Stomach (tissue), 9 donors: Measurements from ENCODE around the gene TENT5C. TPM values are rescaled to one million over a fixed set of nuclear protein-coding genes. Genes with fewer than 3 reads are reported as not detected.

Source experiments
- DNase-seq, 2 donors: peaks; one replicate each; pipeline versions ENCODE4 v3.0.0 to v3.0.0-alpha.2; 2013 to 2019
- H3K27ac ChIP-seq, 5 donors: fragments of 200-600 bp in 4 of 5; sonication (generic) in 4 of 5; one replicate each; pipeline ENCODE4 v1.5.1; 2013 to 2019; ENCODE audit warnings: mild to moderate bottlenecking in 1 of 5, moderate library complexity in 1 of 5
- H3K27me3 ChIP-seq, 3 donors: fragments of 200-600 bp; sonication (generic); one replicate each; pipeline ENCODE4 v1.5.1; 2017 to 2019; ENCODE audit warnings: mixed run types in 1 of 3
- H3K36me3 ChIP-seq, 4 donors: fragments of 200-600 bp; sonication (generic); 1 replicate in 3 of 4; 2 replicates in 1 of 4; pipeline ENCODE4 v1.5.1; 2016 to 2019
- H3K4me1 ChIP-seq, 4 donors: fragments of 200-600 bp; sonication (generic); one replicate each; pipeline ENCODE4 v1.5.1; 2016 to 2019
- H3K4me3 ChIP-seq, 4 donors: fragments of 200-600 bp; sonication (generic) in 3 of 4; one replicate each; pipeline ENCODE4 v1.5.1; 2016 to 2019; ENCODE audit warnings: mild to moderate bottlenecking in 1 of 4
- H3K9me3 ChIP-seq, 4 donors: fragments of 200-600 bp; sonication (generic); one replicate each; pipeline ENCODE4 v1.5.1; 2016 to 2019
- EP300 ChIP-seq: sonication (generic); formaldehyde crosslinking; IDR thresholded peaks from one replicate; pipeline ENCODE4 v1.6.1; 2017; ENCODE audit warnings: antibody characterized with exemption
- POLR2A ChIP-seq, 4 donors: fragments of 450-650 bp; IDR thresholded peaks; one replicate each; pipeline ENCODE4 v1.6.1; 2016; ENCODE audit warnings: antibody characterized with exemption in 4 of 4, control low read depth in 2 of 4, mild to moderate bottlenecking in 1 of 4, moderate library complexity in 1 of 4
- POLR2AphosphoS5 ChIP-seq, 3 donors: sonication (generic); formaldehyde crosslinking; IDR thresholded peaks; one replicate each; pipeline ENCODE4 v1.6.1; 2016; ENCODE audit warnings: antibody characterized with exemption in 3 of 3
- WGBS, 5 donors: extraction: QIAGEN DNeasy Blood & Tissue Kit in 3 of 5; methylation state at CpG; one replicate each; pipeline versions ENCODE4 v1.1.5 to v1.1.7; 2013 to 2018; 5-methylcytosine and 5-hydroxymethylcytosine counted together
- intact Hi-C: fragments of 100-400 bp; cut with DNase I; formaldehyde crosslinking; loops from one replicate; pipeline ENCODE4 v1.15.1; 2023; ENCODE audit warnings: low total_unique reads
- polyA plus RNA-seq, 3 donors: library from polyadenylated mRNA; stranded (reverse); fragments of 200-250 nt; gene quantifications; one replicate each; pipeline ENCODE4 v1.2.3, GENCODE V29; 2013
- total RNA-seq, 5 donors: library from RNA; depleted of rRNA; stranded (reverse); fragments of >200 nt; gene quantifications; one replicate each; pipeline versions ENCODE4 v1.1.0 to v1.2.3, GENCODE V29; 2014 to 2016
- TF ChIP-seq, protein P1 (sequence below), 7 experiments: fragments of 450-650 bp in 4 of 7; fragments of 200-600 bp in 3 of 7; sonication (generic) in 3 of 7; IDR thresholded peaks; one replicate each; pipeline ENCODE4 v1.5.1; 2016 to 2019; ENCODE audit warnings: antibody characterized with exemption in 7 of 7, control low read depth in 2 of 7, mild to moderate bottlenecking in 1 of 7
- donor health status: healthy with polysubstance abuse.
- donor health status: Bipolar disorder and iron deficiency.
- donor health status: healthy.

The TENT5C gene
- total and polyA plus RNA-seq, 8 donors, result 6.0 to 28.1 (median 11.4) TPM

DNA sequence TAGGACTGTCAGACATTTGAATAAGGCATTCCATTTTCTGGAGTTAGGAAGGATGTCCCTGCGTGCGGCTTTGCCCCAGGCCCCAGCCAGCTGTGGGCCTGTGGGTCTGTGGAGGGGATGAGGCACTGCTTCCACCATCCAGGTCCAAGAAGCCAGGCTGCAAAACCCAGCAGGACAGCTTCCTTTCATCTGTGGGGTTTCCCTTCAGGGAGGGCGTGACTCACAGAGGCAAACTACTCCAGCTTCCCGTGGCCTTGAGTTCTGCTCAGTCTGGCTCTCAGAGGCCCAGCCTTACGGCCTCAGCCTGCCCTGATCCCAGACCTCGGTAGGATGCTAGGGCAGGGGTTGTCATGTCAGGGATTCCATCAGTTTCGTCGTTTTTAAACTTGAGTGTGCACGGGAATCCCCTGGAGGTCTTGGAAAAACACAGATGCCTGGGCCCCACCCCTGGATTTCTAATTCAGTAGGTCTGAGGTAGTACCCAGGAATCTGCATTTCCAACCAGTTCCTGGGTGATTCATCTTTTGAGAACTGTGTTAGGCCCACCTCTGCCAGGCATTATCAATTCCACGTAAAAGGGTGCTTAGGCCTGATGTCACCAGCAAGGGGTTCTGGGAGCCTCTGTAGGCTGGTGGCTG is 32.3 kb upstream of the TENT5C start:
- no peak overlapping the region for H3K4me3 ChIP-seq
- H3K9me3 ChIP-seq, result no peaks in the 10 kb centered on the region
- intact Hi-C loops, result no loop called here
- H3K36me3 ChIP-seq, result no peaks in the 10 kb centered on the region
- 66 to 74% (median 69%) methylated on average over 10 of the region's 10 CpGs for WGBS, 5 donors
- peak overlapping the region in 4 of 5 donors; percentile 43 to 77 (median 54) for H3K27ac ChIP-seq
- peaks cover 15 to 63% (median 41%) of the 10 kb centered on the region in 4 donors for H3K4me1 ChIP-seq
- no peak for DNase-seq
- H3K27me3 ChIP-seq, result no peaks in the 10 kb centered on the region
- TF ChIP-seq, protein P1, sequence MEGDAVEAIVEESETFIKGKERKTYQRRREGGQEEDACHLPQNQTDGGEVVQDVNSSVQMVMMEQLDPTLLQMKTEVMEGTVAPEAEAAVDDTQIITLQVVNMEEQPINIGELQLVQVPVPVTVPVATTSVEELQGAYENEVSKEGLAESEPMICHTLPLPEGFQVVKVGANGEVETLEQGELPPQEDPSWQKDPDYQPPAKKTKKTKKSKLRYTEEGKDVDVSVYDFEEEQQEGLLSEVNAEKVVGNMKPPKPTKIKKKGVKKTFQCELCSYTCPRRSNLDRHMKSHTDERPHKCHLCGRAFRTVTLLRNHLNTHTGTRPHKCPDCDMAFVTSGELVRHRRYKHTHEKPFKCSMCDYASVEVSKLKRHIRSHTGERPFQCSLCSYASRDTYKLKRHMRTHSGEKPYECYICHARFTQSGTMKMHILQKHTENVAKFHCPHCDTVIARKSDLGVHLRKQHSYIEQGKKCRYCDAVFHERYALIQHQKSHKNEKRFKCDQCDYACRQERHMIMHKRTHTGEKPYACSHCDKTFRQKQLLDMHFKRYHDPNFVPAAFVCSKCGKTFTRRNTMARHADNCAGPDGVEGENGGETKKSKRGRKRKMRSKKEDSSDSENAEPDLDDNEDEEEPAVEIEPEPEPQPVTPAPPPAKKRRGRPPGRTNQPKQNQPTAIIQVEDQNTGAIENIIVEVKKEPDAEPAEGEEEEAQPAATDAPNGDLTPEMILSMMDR (IDR thresholded peaks at IDR 0.05), result no peak
- TF ChIP-seq POLR2AphosphoS5 (IDR thresholded peaks at IDR 0.05), result no peak
- no peak for TF ChIP-seq POLR2A (IDR thresholded peaks at IDR 0.05)
- no peak for TF ChIP-seq EP300

DNA sequence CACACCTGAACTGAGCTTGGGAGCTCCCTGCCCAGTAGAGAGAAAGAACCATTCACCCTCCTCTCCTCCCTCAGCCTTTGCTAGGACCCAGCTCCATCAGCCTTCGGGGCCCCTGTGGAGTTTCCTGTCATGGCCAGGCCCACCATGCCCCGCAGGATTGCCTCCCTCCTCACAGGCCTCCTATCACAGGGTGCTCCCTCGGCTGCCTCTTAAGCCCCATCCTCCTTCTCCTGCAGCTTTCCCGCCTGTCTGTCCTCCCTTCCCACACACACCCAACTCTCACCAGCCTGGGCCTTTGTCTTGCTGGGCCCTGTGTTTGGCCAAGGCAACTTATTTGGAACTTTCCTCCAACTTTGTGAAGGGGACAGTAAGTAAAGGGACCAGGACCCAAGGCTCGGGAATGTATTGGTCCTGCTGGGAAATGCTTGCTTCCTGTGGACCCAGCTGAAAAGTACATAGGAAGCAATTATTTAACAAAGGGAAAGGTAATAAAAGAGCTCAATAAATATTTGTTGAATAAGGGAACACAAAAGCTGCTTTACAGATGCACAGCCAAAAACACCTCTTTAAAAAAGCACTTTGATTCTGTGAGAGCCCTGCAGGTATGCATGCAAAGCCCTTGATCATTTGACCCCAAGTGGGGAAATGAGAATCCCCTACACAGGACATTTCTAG is 31.6 kb upstream of the TENT5C start:
- Histone ChIP-seq H3K4me1 (peaks cover 15 to 63% (median 41%) of the 10 kb centered on the region in 4 donors), H3K36me3 (no peaks in the 10 kb centered on the region), H3K27me3 (no peaks in the 10 kb centered on the region), H3K4me3 (no peak overlapping the region), H3K9me3 (no peaks in the 10 kb centered on the region), H3K27ac (peak overlapping the region in 4 of 5 donors; percentile 43 to 77 (median 54))
- peak in 1 of 2 donors; percentile 37 for DNase-seq
- 32 to 71% (median 49%) methylated on average over 5 of the region's 5 CpGs for whole genome bisulfite sequencing, 5 donors
- intact Hi-C loops, result no loop called here
- TF ChIP-seq POLR2AphosphoS5 (IDR thresholded peaks at IDR 0.05) (no peak), EP300 (no peak), POLR2A (IDR thresholded peaks at IDR 0.05) (no peak)
- TF ChIP-seq, protein P1 (IDR thresholded peaks at IDR 0.05), result no peak

DNA sequence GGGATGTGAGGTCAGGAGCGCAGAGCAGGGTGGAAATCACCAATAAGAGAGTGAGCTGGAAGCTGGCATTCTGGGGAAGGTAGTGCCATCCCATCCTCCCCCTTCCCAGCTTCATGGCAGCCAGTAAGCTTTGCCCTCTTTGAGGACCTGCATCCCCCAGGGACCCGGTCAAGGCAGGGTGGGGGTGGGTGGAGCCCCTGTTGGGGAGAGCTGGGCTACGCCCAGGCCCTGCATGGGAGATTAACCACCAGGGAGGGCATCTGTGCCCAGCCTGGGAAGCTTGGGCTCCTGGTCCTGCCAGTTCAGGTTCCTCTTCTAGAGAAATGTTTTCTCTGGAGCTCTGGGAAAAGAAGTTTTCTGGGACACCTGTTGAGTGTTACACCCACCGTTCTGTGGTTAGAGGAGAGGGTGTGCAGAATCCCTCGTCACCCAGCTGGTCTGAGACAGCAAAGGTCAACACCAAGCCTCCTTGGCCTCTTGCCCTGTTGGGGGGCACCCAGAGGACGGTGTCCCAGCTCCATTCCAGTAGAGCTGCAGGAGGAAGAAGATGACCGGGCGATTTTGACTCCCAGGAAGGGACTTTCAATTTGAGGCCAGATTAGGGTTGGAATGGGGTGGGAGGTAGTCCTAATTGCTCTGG is 30.1 kb upstream of the TENT5C start:
- no peaks in the 10 kb centered on the region for H3K36me3 ChIP-seq
- intact Hi-C loops, result no loop called here
- no peak overlapping the region for H3K4me3 ChIP-seq
- no peaks in the 10 kb centered on the region for H3K9me3 ChIP-seq
- TF ChIP-seq POLR2AphosphoS5 (IDR thresholded peaks at IDR 0.05) (no peak), EP300 (no peak), POLR2A (IDR thresholded peaks at IDR 0.05) (no peak)
- TF ChIP-seq, protein P1 (IDR thresholded peaks at IDR 0.05), result no peak
- peaks cover 15 to 52% (median 37%) of the 10 kb centered on the region in 4 donors for H3K4me1 ChIP-seq
- DNase-seq, result no peak
- WGBS, 5 donors, result 72 to 86% (median 82%) methylated on average over 6 to 8 of the region's 8 CpGs
- no peaks in the 10 kb centered on the region for H3K27me3 ChIP-seq
- peak overlapping the region in 2 of 5 donors; percentile 60 to 77 for H3K27ac ChIP-seq

DNA sequence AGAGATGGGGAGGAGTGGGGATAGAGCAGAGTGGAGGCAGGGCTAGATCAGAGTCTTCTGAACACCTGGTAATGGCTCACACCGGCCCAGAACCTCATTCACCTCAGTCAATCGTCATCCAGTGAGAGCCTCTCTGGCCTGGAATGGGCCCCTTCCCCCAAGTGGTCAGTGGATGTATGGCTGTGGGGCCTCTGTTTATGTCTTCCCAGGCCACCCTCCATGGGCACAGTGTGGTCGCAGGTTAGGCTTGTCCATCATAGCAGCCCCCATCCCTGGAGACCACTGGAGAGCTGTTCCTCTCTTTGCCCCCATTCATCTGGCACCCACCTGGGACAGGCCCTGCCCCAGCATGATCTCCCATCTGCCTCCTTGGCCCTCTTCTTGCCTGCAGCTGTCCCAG is 29.6 kb upstream of the TENT5C start:
- peaks cover 13 to 51% (median 35%) of the 10 kb centered on the region in 4 donors for H3K4me1 ChIP-seq
- no peak for DNase-seq
- intact Hi-C loops, result no loop called here
- TF ChIP-seq, protein P1 (IDR thresholded peaks at IDR 0.05), result no peak
- no peak for TF ChIP-seq POLR2A (IDR thresholded peaks at IDR 0.05)
- no peak for TF ChIP-seq POLR2AphosphoS5 (IDR thresholded peaks at IDR 0.05)
- no peak for TF ChIP-seq EP300
- 84 to 100% (median 95%) methylated on average over 3 of the region's 3 CpGs for WGBS, 5 donors
- H3K27me3 ChIP-seq, result no peaks in the 10 kb centered on the region
- H3K27ac ChIP-seq, result no peak overlapping the region
- no peaks in the 10 kb centered on the region for H3K9me3 ChIP-seq
- no peak overlapping the region for H3K4me3 ChIP-seq
- no peaks in the 10 kb centered on the region for H3K36me3 ChIP-seq
